RKO (cell line): ENCODE data around the gene RRAD.

Source experiments
- DNase-seq: peaks from one replicate; pipeline ENCODE4 v3.0.0-alpha.2; 2016; ENCODE audit warnings: low spot score

The RRAD gene

GRCh38 chr16:66881014-66881417, 44.3 kb downstream of the RRAD start:
- DNase-seq: peak; percentile 56

GRCh38 chr16:66880288-66881013, 44.9 kb downstream of the RRAD start, which contains the start of gene PDP2:
Gene PDP2 (plus strand): TSS chr16:66880515. CDS start chr16:66884285, 3,770 bp downstream.
- DNase-seq: peak; percentile 94

GRCh38 chr16:66878067-66878466, 47.3 kb downstream of the RRAD start:
- peak; percentile 38 for DNase-seq

DNA sequence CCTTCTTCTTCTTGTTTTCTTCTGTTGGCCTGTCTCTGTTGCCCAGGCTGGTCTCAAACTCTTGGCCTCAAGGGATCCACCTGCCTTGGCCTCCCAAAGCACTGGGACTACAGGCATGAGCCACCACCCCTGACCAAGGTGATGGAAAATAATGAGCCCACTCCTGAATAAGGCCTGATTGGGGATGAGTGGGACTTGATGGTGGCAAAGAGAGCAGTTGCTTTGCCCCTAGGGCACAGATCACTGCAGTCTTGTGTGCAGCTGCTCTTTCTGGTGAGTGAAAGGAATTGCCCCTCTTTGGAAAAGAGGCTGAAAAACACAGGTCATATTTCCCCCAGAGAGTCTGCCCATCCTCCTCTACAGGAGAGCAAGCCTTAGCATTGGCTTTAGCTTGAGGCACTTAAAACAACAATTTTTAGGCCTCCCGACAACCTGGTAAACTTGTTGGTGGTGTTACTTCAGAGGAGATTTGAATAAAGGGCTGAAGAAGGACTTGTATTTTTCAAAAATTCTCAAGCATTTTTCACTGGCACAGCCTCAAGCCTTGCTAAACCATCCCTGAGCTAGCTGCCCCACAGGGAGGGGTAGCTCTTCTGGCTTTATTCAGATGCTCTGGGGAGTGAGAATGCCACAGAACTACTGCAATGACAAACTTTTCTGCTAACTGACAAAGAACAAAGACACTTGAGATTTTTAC, 51.1 kb downstream of the RRAD start:
- no peak for DNase-seq

DNA sequence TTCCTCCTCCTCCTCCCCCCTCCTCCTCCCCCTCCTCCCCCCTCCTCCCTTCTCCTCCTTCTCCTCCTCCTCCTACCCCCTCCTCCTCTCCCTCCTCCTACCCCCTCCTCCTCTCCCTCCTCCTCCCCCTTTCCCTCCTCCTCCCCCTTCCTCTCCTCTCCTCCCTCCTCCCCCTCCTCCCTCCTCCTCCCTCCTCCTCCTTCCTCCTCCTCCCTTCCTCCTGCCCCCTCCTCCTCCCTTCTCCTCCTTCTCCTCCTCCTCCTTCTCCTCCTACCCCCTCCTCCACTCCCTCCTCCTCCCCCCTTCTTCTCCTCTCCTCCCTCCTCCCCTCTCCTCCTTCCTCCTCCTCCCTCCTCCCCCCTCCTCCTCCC, 51.7 kb downstream of the RRAD start:
- DNase-seq: no peak

DNA sequence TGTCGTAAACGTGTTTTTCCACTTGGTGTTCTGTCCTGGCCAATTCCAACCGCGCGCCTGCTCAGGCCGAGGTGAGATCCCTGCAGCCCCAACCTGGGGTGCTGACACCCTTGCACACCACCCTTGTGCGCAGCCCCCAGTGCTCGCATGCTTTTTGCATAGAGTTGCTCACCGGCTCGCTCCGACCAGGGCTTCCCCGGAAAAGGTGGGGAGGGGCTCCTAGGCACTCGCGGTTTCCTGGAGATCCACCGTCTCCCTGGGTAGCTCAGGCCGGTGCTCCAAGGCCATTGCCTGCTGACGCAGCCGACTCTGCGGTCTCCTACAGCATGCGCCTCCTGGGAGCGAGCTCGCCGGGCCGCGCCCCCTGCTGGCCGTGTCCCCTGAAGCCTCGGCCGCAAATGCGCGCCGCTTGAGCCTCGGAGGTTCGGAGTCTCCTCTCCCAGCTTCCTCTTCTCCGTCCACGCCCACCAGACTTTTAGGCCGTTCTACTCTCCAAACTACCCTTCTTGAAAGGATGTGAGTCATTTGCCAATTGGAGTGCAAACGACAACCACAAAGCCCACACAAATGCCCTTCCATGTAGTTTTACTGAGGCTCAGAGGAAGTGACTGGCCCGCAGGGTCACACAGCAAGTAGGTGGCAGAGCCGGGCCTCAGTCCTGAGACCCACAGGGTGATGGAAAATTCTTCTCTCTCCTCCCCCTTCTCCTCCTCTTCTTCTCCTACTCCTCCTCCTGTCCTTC, 52.2 kb downstream of the RRAD start:
- peak; percentile 99 for DNase-seq

DNA sequence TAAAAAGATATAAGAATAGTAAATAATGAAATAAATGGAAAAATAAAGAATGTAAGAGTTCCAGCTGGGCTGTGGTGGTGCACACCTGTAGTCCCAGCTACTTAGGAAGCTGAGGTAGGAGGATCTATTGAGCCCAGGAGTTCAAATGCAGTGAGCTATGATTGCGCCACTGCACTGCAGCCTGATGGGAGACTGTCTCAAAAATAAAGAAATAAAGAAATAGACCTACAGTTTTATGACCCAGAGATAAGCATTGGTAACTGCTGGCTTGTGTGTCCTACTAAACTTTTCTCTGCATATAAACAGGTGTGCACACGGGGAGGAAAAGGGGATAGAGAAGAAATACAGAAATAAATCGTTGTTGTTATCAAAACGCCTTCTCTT, 52.8 kb downstream of the RRAD start:
- DNase-seq: no peak

- no peak for DNase-seq
Measured at GRCh38 chr16:66871840-66872239, 53.5 kb downstream of the RRAD start.
